ENCODE data around the gene TMF1. TPM values are rescaled to one million over a fixed set of nuclear protein-coding genes. Genes with fewer than 3 reads are reported as not detected.

TMF1 gene
- total and polyA plus RNA-seq, 10 of the 15 experiments (the other 5 are each of a cell fraction or from before 2014, with no cell fraction given) = 7.1 to 24.5 (median 18.6) TPM

DNA sequence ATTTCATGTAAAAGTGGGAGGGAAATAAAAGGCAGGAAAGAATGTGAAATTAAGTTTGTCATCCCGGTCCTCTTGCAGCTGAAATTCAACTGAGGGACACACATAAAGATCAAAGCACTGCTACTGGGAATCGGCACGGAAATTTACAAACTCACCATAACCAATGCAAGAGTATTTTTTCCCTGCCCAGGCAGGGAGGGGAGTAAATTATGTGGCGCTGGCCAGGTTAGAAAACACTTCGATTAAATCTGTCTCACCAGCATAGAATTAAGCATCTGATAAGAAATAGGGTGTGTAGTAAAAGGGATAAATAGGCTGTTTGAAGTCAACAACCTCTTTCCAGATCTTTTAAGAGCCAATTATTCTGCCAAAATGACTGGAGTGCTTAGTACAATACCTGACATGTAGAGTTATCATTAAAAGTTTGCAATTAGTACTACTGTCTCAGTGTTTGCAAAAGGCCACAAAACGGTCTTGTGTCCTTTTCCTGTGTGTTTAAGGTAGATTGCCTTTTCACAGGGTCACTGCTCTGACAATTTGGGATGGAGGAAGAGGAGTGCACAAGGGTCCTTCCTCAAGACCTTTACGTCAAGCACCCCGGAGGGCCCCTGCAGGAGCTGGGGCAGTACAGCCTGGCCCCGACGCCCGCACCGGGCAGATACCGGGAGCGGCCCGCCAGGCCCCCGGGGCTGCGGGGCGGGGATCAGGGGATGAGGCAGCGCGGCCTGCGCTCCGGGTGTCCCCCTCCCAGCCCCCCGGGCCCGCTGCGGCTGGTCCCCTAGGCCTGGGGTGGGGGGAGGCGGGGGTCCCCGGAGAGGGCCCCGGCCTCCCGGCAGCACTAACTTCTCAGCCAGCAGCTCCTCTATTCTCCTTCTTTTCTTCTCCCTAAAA is 27.4 kb upstream of the TMF1 start:
- H3K36me3 ChIP-seq (ENCODE audit: control insufficient read depth in 2 of 2, insufficient read depth in 2 of 2, low read length in 1 of 2) = no peaks in the 10 kb centered on the region
- H3K79me2 ChIP-seq (ENCODE audit: control insufficient read depth, insufficient read depth, low read length) = peaks cover 40% of the 10 kb centered on the region
- ChIA-PET POLR2A (interaction anchor here (1.9 to 4.2 kb wide), 3 partner anchors 10 to 28 kb away, joined by 5 to 14 read pairs (median 10); partner anchors contain the start of gene TMF1), CTCF (no interaction called here), RAD21 (ENCODE audit: unreplicated experiment) (interaction anchor here (1.0 to 7.2 kb wide), 6 partner anchors 10 to 39 kb away, joined by 3 to 78 read pairs (median 6); no protein-coding TSS in a partner anchor), SMC1A (ENCODE audit: uncharacterized antibody, unreplicated experiment) (interaction anchor here (0.7 to 19.6 kb wide), 7 partner anchors 9 to 56 kb away, joined by 3 to 234 read pairs (median 5); partner anchors contain the start of gene TMF1)
- peak overlapping the region; percentile 77 for H3K9ac ChIP-seq (ENCODE audit: control insufficient read depth, insufficient read depth, low read length)
- ATAC-seq = peak; percentile 25
- DNase-seq (ENCODE audit: low read depth, low spot score) = no peak
- in situ Hi-C loops (cut with MboI) (no loop called here), intact Hi-C loops (cut with micrococcal nuclease; ENCODE audit: unreplicated experiment) (loop anchor here (5.0 to 10.0 kb wide), 2 partner anchors 123 to 1425 kb away; partner anchors contain the start of gene SUCLG2)
- no peaks in the 10 kb centered on the region for H3K27me3 ChIP-seq (replicated peaks in 1 of 2; ENCODE audit: control insufficient read depth in 2 of 2, insufficient read depth in 2 of 2, low read length in 1 of 2)
- H3K27ac ChIP-seq (ENCODE audit: control insufficient read depth, insufficient read depth) = peak overlapping the region; percentile 51
- no peaks in the 10 kb centered on the region for H3K9me3 ChIP-seq (replicated peaks; ENCODE audit: control insufficient read depth, insufficient read depth, low read length)
- H3K4me3 ChIP-seq = peak overlapping the region; percentile 89
- TF ChIP-seq NR2C2 (IDR thresholded peaks at IDR 0.05; ENCODE audit: borderline replicate concordance, control insufficient read depth, insufficient read length, low read depth) (no peak), CHD1 (IDR thresholded peaks at IDR 0.05; ENCODE audit: low read depth, low read length) (0 out of 2 replicates have a peak, but pooled peaks have one; percentile 73), MEF2A (IDR thresholded peaks at IDR 0.05; ENCODE audit: insufficient read depth, low read depth, low read length) (no peak), ZBED1 (IDR thresholded peaks at IDR 0.05; ENCODE audit: borderline replicate concordance) (no peak), EP300 (IDR thresholded peaks at IDR 0.05; ENCODE audit: borderline replicate concordance in 1 of 2, control insufficient read depth in 1 of 2, low read depth in 2 of 2, low read length in 2 of 2) (no peak), MYC (IDR thresholded peaks at IDR 0.05; ENCODE audit: insufficient read depth, insufficient read length, insufficient replicate concordance, low read length, severe bottlenecking) (no peak), SMAD1 (IDR thresholded peaks at IDR 0.05; ENCODE audit: low read depth, partially characterized antibody) (no peak), TCF7 (IDR thresholded peaks at IDR 0.05; ENCODE audit: borderline replicate concordance) (0 out of 2 replicates have a peak, but pooled peaks have one; percentile 16), YBX1 (IDR thresholded peaks at IDR 0.05) (no peak), TARDBP (IDR thresholded peaks at IDR 0.05; ENCODE audit: borderline replicate concordance) (no peak), NRF1 (conservative IDR thresholded peaks at IDR 0.05; ENCODE audit: low read depth, low read length) (no peak), PML (IDR thresholded peaks at IDR 0.05; ENCODE audit: low read length) (0 out of 2 replicates have a peak, but pooled peaks have one; percentile 3), EZH2 (IDR thresholded peaks at IDR 0.05; ENCODE audit: borderline replicate concordance, control insufficient read depth, low read depth, low read length) (no peak), E2F4 (IDR thresholded peaks at IDR 0.05; ENCODE audit: low read depth, low read length) (no peak), TAF1 (IDR thresholded peaks at IDR 0.05; ENCODE audit: borderline replicate concordance, low read depth, low read length) (no peak)
- BruUV-seq (replicated peaks) = TSS peak; percentile 72
- H2AFZ ChIP-seq (ENCODE audit: control insufficient read depth, low read depth, low read length) = no peak overlapping the region
- FAIRE-seq = no peak
- under 1% methylated on average over 24 of the region's 29 CpGs for WGBS (ENCODE audit: insufficient coverage, insufficient replicate concordance, low lambda C conversion rate, missing lambda C conversion rate)
- peaks cover 31% of the 10 kb centered on the region for H3K4me1 ChIP-seq (ENCODE audit: control insufficient read depth, insufficient read depth, low read length)
- no peaks in the 10 kb centered on the region for H4K20me1 ChIP-seq (ENCODE audit: control insufficient read depth, insufficient read depth)
- peak overlapping the region; percentile 64 for H3K4me2 ChIP-seq (ENCODE audit: control insufficient read depth, insufficient read depth)

All from GM12878 (cell line).